Testis (tissue), 3 donors: Measurements from ENCODE around the gene FGF12. TPM values are rescaled to one million over a fixed set of nuclear protein-coding genes. Genes with fewer than 3 reads are reported as not detected.

Experiments
- DNase-seq: peaks from one replicate; pipeline ENCODE4 v3.0.0-alpha.2; 2019
- H3K27ac ChIP-seq, 2 donors: fragments of 200-600 bp; sonication (generic); one replicate each; pipeline ENCODE4 v1.5.1; 2019
- H3K27me3 ChIP-seq: fragments of 200-600 bp; sonication (generic); one replicate; pipeline ENCODE4 v1.5.1; 2019
- H3K36me3 ChIP-seq: fragments of 200-600 bp; sonication (generic); one replicate; pipeline ENCODE4 v1.5.1; 2017; ENCODE audit warnings: low read depth; ENCODE audit errors: missing control alignments
- H3K4me1 ChIP-seq: fragments of 200-600 bp; sonication (generic); one replicate; pipeline ENCODE4 v1.5.1; 2019
- H3K4me3 ChIP-seq, 2 donors: fragments of 200-600 bp; sonication (generic); one replicate each; pipeline ENCODE4 v1.5.1; 2017 to 2019
- H3K9me3 ChIP-seq: fragments of 200-600 bp; sonication (generic); one replicate; pipeline ENCODE4 v1.5.1; 2017
- CTCF ChIP-seq, 3 experiments: fragments of 450-650 bp in 2 of 3; fragments of 200-600 bp in 1 of 3; sonication (generic) in 1 of 3; IDR thresholded peaks; one replicate each; pipeline ENCODE4 v1.5.1; 2016 to 2019; ENCODE audit warnings: antibody characterized with exemption in 3 of 3, mild to moderate bottlenecking in 2 of 3, moderate library complexity in 1 of 3
- POLR2A ChIP-seq: fragments of 450-650 bp; IDR thresholded peaks from one replicate; pipeline ENCODE4 v1.6.1; 2017; ENCODE audit warnings: antibody characterized with exemption, mild to moderate bottlenecking, moderate library complexity
- WGBS, 2 donors: methylation state at CpG; one replicate each; pipeline ENCODE4 v1.1.5; 2018; 5-methylcytosine and 5-hydroxymethylcytosine counted together
- intact Hi-C: fragments of 100-400 bp; cut with DNase I; formaldehyde crosslinking; loops from one replicate; pipeline ENCODE4 v1.15.1; 2023; ENCODE audit warnings: low total_unique reads
- polyA plus RNA-seq: library from polyadenylated mRNA; stranded (reverse); fragments of 350-450 nt; fragmentation: Illumina TruSeq; extraction: RNeasy Lipid Tissue Mini Kit (QIAGEN cat#74804); gene quantifications from one replicate; pipeline ENCODE4 v1.2.3, GENCODE V29; 2014; ENCODE audit warnings: low read depth, low replicate concordance; ENCODE audit not compliant: insufficient read depth
- total RNA-seq, 2 donors: library from RNA; depleted of rRNA; stranded (reverse); fragments of >200 nt; gene quantifications; one replicate each; pipeline ENCODE4 v1.2.3, GENCODE V29; 2016

Gene FGF12
- total and polyA plus RNA-seq, 3 donors from 2014 or later, result 2.3 to 3.3 (median 3.0) TPM

DNA sequence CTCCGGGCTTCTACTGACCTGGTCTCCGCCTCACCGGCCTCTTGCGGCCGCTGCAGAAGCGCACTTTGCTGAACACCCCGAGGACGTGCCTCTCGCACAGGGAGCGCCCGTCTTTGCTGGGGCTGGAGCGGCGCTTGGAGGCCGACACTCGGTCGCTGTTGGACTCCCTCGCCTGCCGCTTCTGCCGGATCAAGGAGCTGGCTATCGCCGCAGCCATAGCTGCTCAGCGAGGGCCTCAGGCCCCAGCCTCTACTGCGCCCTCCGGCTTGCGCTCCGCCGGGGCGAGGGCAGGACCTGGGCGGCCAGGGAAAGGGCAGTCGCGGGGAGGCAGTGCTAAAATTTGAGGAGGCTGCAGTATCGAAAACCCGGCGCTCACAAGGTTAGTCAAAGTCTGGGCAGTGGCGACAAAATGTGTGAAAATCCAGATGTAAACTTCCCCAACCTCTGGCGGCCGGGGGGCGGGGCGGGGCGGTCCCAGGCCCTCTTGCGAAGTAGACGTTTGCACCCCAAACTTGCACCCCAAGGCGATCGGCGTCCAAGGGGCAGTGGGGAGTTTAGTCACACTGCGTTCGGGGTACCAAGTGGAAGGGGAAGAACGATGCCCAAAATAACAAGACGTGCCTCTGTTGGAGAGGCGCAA is 319.2 kb downstream of the FGF12 start:
- Histone ChIP-seq H3K36me3 (no peaks in the 10 kb centered on the region), H3K9me3 (no peaks in the 10 kb centered on the region), H3K4me3 (peak overlapping the region; percentile 53 to 64), H3K27ac (no peak overlapping the region), H3K27me3 (no peaks in the 10 kb centered on the region), H3K4me1 (no peaks in the 10 kb centered on the region)
- DNase-seq, result peak; percentile 30
- 1 to 2% methylated on average over 24 to 43 of the region's 50 CpGs for WGBS, 2 donors
- TF ChIP-seq POLR2A (no peak), CTCF (IDR thresholded peaks at IDR 0.05) (no peak)
- intact Hi-C loops, result no loop called here

DNA sequence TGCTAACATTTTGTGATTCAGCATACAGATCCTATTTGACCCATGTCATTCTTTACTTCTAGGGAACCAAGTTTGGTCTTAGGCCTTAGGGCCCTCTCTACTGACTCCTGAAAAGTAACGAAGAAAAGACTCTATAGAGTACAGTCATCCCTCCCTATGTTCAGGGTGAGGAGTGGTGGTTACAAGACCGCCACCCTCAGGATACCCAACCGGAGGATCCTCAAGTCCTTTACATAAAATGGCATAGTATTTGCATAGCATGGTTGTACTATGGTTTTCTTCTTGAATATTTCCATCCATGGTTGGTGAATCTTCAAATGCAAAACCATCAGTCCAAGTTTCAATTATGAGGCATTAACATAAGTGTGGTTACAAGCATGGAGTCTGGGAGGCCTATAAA is 327.6 kb downstream of the FGF12 start:
- Histone ChIP-seq H3K9me3 (no peaks in the 10 kb centered on the region), H3K4me3 (no peak overlapping the region), H3K27me3 (no peaks in the 10 kb centered on the region), H3K4me1 (no peaks in the 10 kb centered on the region), H3K27ac (no peak overlapping the region), H3K36me3 (no peaks in the 10 kb centered on the region)
- TF ChIP-seq CTCF (IDR thresholded peaks at IDR 0.05) (no peak), POLR2A (no peak)
- DNase-seq, result no peak
- WGBS, 2 donors, result 92 to 93% methylated on average over 3 of the region's 3 CpGs
- intact Hi-C loops, result no loop called here

DNA sequence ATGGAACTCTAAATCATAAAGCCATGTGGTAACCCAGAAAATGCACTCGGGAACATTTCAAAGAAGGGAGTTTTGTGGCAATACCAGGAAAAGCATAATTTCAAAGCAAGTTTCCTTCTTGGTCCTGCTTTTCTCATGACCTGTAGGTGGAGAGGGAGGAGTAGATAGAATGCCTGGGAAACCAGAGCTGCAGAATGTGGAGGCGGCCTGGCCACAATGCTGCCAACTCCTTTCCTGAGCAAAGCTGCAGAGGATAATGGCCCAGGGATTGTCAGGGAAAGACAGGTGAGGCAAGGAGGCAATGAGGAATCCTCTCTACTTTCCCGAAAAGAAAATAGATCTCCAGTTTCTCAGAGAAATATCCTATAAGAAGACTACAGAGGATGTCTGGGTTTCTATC is 330.3 kb downstream of the FGF12 start:
- no peak overlapping the region for H3K27ac ChIP-seq
- no peaks in the 10 kb centered on the region for H3K27me3 ChIP-seq
- intact Hi-C loops, result no loop called here
- TF ChIP-seq CTCF (IDR thresholded peaks at IDR 0.05) (no peak), POLR2A (no peak)
- H3K9me3 ChIP-seq, result no peaks in the 10 kb centered on the region
- H3K4me1 ChIP-seq, result no peaks in the 10 kb centered on the region
- 89 to 97% methylated on average over 3 of the region's 3 CpGs for WGBS, 2 donors
- no peaks in the 10 kb centered on the region for H3K36me3 ChIP-seq
- H3K4me3 ChIP-seq, result no peak overlapping the region
- DNase-seq, result no peak

DNA sequence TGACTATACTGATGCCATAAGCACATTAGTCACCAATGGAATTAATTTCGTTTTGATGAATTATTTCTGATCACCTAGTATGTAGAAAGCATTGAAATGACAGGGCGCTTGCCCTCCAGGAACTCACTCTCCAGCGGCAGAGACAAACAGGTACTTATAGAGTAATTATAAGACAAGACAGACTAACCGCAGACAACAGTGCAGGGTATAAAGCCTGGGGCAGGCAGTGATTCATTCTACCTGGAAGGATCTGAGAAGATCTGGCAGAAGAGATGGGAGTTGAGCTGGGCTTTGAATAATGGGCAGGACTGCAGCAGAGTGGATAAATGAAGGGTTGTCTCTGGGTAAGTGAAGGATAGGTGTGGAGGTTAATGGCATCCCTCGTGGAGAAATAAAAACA is 331.8 kb downstream of the FGF12 start:
- 82 to 87% methylated on average over 5 of the region's 5 CpGs for whole genome bisulfite sequencing, 2 donors
- TF ChIP-seq POLR2A (no peak), CTCF (IDR thresholded peaks at IDR 0.05) (no peak)
- no peak for DNase-seq
- Histone ChIP-seq H3K27ac (no peak overlapping the region), H3K4me3 (no peak overlapping the region), H3K36me3 (no peaks in the 10 kb centered on the region), H3K4me1 (no peaks in the 10 kb centered on the region), H3K27me3 (no peaks in the 10 kb centered on the region), H3K9me3 (no peaks in the 10 kb centered on the region)
- intact Hi-C loops, result no loop called here

- H3K4me3 ChIP-seq, result no peak overlapping the region
- no peaks in the 10 kb centered on the region for H3K4me1 ChIP-seq
- H3K9me3 ChIP-seq, result no peaks in the 10 kb centered on the region
- TF ChIP-seq POLR2A (no peak), CTCF (IDR thresholded peaks at IDR 0.05) (no peak)
- H3K36me3 ChIP-seq, result no peaks in the 10 kb centered on the region
- 74 to 86% methylated on average over 4 of the region's 4 CpGs for WGBS, 2 donors
- intact Hi-C loops, result no loop called here
- no peak for DNase-seq
- H3K27ac ChIP-seq, result no peak overlapping the region
- no peaks in the 10 kb centered on the region for H3K27me3 ChIP-seq
These were observed 334.4 kb downstream of the FGF12 start for GRCh38 chr3:192392986-192393385.
